HepG2 (cell line): ENCODE data around the gene CTDNEP1. TPM values are rescaled to one million over a fixed set of nuclear protein-coding genes. Genes with fewer than 3 reads are reported as not detected.

Source experiments
- ATRX ChIP-seq: sonication (generic); formaldehyde crosslinking; IDR thresholded peaks from 2 replicates; pipeline ENCODE4 v1.4.0; 2020; ENCODE audit warnings: missing genetic modification reagents, borderline replicate concordance
- GABPB1 ChIP-seq: IDR thresholded peaks from 2 replicates; pipeline ENCODE4 v1.6.1; 2016; ENCODE audit warnings: mild to moderate bottlenecking, missing genetic modification reagents, moderate library complexity, missing compliant biosample characterization
- MBD4 ChIP-seq: IDR thresholded peaks from 2 replicates; pipeline ENCODE4 v1.6.1; 2012; ENCODE audit warnings: low read length, inconsistent platforms, borderline replicate concordance
- RORA ChIP-seq: sonication (generic); formaldehyde crosslinking; IDR thresholded peaks from 2 replicates; pipeline ENCODE4 v1.5.0; 2020; ENCODE audit warnings: mild to moderate bottlenecking, missing genetic modification reagents, moderate library complexity
- SATB2 ChIP-seq: sonication (generic); formaldehyde crosslinking; IDR thresholded peaks from 2 replicates; pipeline ENCODE4 v1.5.0; 2020; ENCODE audit warnings: missing genetic modification reagents
- XRCC5 ChIP-seq: fragments of 200-400 bp; formaldehyde crosslinking; optimal IDR thresholded peaks from 2 replicates; pipeline ENCODE3; 2017; ENCODE audit warnings: mild to moderate bottlenecking, low read length
- ZNF10 ChIP-seq: sonication (generic); formaldehyde crosslinking; IDR thresholded peaks from 2 replicates; pipeline ENCODE4 v1.4.0; 2020; ENCODE audit warnings: mild to moderate bottlenecking, low read depth, missing genetic modification reagents, borderline replicate concordance
- ZNF280B ChIP-seq: sonication (generic); formaldehyde crosslinking; IDR thresholded peaks from 2 replicates; pipeline ENCODE4 v1.5.0; 2020; ENCODE audit warnings: missing genetic modification reagents, mild to moderate bottlenecking, borderline replicate concordance
- ZNF431 ChIP-seq: sonication (generic); formaldehyde crosslinking; IDR thresholded peaks from 2 replicates; pipeline ENCODE4 v1.9.0; 2022; ENCODE audit warnings: missing genetic modification reagents, low read depth, mild to moderate bottlenecking, borderline replicate concordance
- ZNF547 ChIP-seq: sonication (generic); formaldehyde crosslinking; IDR thresholded peaks from 2 replicates; pipeline ENCODE4 v1.5.1; 2020; ENCODE audit warnings: mild to moderate bottlenecking, missing genetic modification reagents
- ZNF597 ChIP-seq: sonication (generic); formaldehyde crosslinking; IDR thresholded peaks from 2 replicates; pipeline ENCODE4 v1.5.0; 2020; ENCODE audit warnings: missing genetic modification reagents
- ZNF737 ChIP-seq: sonication (generic); formaldehyde crosslinking; IDR thresholded peaks from 2 replicates; pipeline ENCODE4 v1.5.0; 2020; ENCODE audit warnings: missing genetic modification reagents, mild to moderate bottlenecking, borderline replicate concordance
- ZNF841 ChIP-seq: sonication (generic); formaldehyde crosslinking; IDR thresholded peaks from 2 replicates; pipeline ENCODE4 v1.8.1; 2023; ENCODE audit warnings: missing genetic modification reagents, borderline replicate concordance
- ZNF891 ChIP-seq: sonication (generic); formaldehyde crosslinking; IDR thresholded peaks from 2 replicates; pipeline ENCODE4 v1.5.0; 2020; ENCODE audit warnings: mild to moderate bottlenecking, missing genetic modification reagents
- polyA plus RNA-seq, 8 experiments: library from polyadenylated mRNA; depleted of rRNA in 3 of 8; stranded (reverse) in 7 of 8; unstranded in 1 of 8; fragments of >200 nt; fragmentation: Illumina TruSeq in 4 of 8; extraction: Trizol in 4 of 8; gene quantifications; 2 replicates each; pipeline versions ENCODE4 v1.2.1 to v1.2.3, GENCODE V29; 2011 to 2016; ENCODE audit warnings: low read depth in 4 of 8, missing spikeins in 1 of 8, mixed read lengths in 1 of 8; ENCODE audit not compliant: insufficient read depth in 1 of 8
- total RNA-seq, 5 experiments: library from RNA; depleted of rRNA; stranded (reverse); fragments of >200 nt; fragmentation: Illumina TruSeq; extraction: Trizol; gene quantifications; 2 replicates each; pipeline ENCODE4 v1.2.3, GENCODE V29; 2016; ENCODE audit warnings: low read depth in 1 of 5
- TF ChIP-seq, protein P1 (sequence below): sonication (generic); formaldehyde crosslinking; IDR thresholded peaks from 2 replicates; pipeline ENCODE4 v1.5.1; 2020; ENCODE audit warnings: mild to moderate bottlenecking, missing genetic modification reagents, borderline replicate concordance
- TF ChIP-seq, protein P2 (sequence below): sonication (generic); formaldehyde crosslinking; conservative IDR thresholded peaks from 2 replicates; pipeline ENCODE4 v1.4.0; 2020; ENCODE audit warnings: missing genetic modification reagents

Gene CTDNEP1
- total and polyA plus RNA-seq, 2 of the 13 experiments (the other 11 are each of a cell fraction or from before 2014, with no cell fraction given), result 19.8 to 118 TPM

DNA sequence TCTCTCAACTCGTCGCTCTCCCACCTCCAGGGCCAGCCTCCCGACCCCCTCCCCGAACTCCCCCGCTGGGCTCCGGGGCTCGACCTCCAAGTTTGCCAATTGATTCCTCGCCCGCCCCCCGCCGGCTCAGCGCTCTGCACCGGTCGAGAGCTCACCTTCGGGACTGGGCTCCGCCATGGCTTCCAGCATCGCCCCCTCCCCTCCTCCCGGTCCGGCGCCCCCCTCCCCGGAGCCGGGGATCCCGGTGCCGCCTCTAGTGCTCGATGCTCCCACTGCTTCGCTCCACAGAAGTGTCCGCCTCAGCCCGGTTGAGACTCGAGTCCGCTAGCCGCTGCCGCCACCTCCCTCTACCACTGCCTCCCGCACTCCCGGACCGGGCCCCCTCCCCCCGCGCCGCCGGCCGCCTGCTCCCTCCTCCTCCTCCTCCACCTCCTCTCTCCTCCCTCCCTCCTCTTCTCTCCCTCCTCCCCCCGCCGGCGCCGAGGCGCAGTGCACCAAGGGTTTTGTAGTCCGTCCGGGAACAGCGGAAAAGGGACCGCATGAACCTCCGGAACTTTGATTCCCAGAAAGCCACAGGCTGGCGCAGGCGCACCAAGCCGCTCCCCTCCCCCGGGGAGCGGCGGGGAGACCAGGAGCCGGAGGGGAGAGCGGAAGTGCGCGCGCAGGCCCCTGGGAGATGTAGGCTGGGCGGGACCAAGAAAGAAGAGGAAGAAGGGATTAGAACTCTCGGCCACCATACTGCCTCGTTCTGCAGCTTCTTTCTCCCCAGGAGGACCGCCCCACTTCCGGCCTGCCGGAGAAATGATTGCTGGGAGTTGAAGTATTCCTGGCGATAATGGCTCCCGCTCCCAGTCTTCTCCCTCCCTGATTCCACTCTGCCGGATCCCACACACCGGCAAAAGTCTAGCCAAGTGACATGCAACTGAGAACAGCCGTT lies 12.2 kb downstream of the CTDNEP1 start, which contains the start of gene PHF23 (continued):
- TF ChIP-seq SATB2 (CRISPR knock-in tag), result no peak
- TF ChIP-seq ZNF431 (CRISPR knock-in tag), result no peak; the same call in 1 of the 2 replicates
- no peak for TF ChIP-seq MBD4
- TF ChIP-seq GABPB1 (CRISPR knock-in tag), result peak; percentile 96
- no peak for TF ChIP-seq ZNF737 (CRISPR knock-in tag)
- TF ChIP-seq ZNF841 (CRISPR knock-in tag), result no peak
- TF ChIP-seq ZNF280B (CRISPR knock-in tag), result no peak
- TF ChIP-seq RORA, result no peak
- no peak for TF ChIP-seq ATRX (CRISPR knock-in tag)
- TF ChIP-seq XRCC5, result peak; percentile 70
- TF ChIP-seq ZNF597 (CRISPR knock-in tag), result no peak
- TF ChIP-seq, protein P1, sequence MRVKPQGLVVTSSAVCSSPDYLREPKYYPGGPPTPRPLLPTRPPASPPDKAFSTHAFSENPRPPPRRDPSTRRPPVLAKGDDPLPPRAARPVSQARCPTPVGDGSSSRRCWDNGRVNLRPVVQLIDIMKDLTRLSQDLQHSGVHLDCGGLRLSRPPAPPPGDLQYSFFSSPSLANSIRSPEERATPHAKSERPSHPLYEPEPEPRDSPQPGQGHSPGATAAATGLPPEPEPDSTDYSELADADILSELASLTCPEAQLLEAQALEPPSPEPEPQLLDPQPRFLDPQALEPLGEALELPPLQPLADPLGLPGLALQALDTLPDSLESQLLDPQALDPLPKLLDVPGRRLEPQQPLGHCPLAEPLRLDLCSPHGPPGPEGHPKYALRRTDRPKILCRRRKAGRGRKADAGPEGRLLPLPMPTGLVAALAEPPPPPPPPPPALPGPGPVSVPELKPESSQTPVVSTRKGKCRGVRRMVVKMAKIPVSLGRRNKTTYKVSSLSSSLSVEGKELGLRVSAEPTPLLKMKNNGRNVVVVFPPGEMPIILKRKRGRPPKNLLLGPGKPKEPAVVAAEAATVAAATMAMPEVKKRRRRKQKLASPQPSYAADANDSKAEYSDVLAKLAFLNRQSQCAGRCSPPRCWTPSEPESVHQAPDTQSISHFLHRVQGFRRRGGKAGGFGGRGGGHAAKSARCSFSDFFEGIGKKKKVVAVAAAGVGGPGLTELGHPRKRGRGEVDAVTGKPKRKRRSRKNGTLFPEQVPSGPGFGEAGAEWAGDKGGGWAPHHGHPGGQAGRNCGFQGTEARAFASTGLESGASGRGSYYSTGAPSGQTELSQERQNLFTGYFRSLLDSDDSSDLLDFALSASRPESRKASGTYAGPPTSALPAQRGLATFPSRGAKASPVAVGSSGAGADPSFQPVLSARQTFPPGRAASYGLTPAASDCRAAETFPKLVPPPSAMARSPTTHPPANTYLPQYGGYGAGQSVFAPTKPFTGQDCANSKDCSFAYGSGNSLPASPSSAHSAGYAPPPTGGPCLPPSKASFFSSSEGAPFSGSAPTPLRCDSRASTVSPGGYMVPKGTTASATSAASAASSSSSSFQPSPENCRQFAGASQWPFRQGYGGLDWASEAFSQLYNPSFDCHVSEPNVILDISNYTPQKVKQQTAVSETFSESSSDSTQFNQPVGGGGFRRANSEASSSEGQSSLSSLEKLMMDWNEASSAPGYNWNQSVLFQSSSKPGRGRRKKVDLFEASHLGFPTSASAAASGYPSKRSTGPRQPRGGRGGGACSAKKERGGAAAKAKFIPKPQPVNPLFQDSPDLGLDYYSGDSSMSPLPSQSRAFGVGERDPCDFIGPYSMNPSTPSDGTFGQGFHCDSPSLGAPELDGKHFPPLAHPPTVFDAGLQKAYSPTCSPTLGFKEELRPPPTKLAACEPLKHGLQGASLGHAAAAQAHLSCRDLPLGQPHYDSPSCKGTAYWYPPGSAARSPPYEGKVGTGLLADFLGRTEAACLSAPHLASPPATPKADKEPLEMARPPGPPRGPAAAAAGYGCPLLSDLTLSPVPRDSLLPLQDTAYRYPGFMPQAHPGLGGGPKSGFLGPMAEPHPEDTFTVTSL (CRISPR knock-in tag), result no peak
- TF ChIP-seq, protein P2, sequence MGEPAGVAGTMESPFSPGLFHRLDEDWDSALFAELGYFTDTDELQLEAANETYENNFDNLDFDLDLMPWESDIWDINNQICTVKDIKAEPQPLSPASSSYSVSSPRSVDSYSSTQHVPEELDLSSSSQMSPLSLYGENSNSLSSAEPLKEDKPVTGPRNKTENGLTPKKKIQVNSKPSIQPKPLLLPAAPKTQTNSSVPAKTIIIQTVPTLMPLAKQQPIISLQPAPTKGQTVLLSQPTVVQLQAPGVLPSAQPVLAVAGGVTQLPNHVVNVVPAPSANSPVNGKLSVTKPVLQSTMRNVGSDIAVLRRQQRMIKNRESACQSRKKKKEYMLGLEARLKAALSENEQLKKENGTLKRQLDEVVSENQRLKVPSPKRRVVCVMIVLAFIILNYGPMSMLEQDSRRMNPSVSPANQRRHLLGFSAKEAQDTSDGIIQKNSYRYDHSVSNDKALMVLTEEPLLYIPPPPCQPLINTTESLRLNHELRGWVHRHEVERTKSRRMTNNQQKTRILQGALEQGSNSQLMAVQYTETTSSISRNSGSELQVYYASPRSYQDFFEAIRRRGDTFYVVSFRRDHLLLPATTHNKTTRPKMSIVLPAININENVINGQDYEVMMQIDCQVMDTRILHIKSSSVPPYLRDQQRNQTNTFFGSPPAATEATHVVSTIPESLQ, result no peak
- TF ChIP-seq ZNF891, result peak; percentile 90; the same call in 1 of the 2 replicates
- TF ChIP-seq ZNF10 (CRISPR knock-in tag), result no peak
- peak; percentile 74 for TF ChIP-seq ZNF547
